NCI-H1694 (cell line): ENCODE measurements around the gene STUB1.

ENCODE experiments used
- DNase-seq: peaks from one replicate; lab custom pipeline; 2025; lab: John Stamatoyannopoulos, UW

The STUB1 gene

GRCh38 chr16:712740-713250 lies 32.6 kb downstream of the STUB1 start:
- peak; percentile 44 for DNase-seq

- DNase-seq: no peak
Observed at GRCh38 chr16:714079-714478, 33.9 kb downstream of the STUB1 start.

- peak; percentile 30 for DNase-seq
Observed at GRCh38 chr16:714558-715476, 34.6 kb downstream of the STUB1 start, which contains the start of gene METRN. Gene METRN, plus strand, starts transcription at chr16:715118. Its CDS starts 172 bp downstream, at chr16:715290.

GRCh38 chr16:715477-716199 lies 35.4 kb downstream of the STUB1 start:
- DNase-seq: no peak

- DNase-seq: no peak
Observed at GRCh38 chr16:716200-716568, 36.0 kb downstream of the STUB1 start.

GRCh38 chr16:716768-717325 lies 36.6 kb downstream of the STUB1 start:
- DNase-seq: no peak

GRCh38 chr16:717450-718245 lies 37.4 kb downstream of the STUB1 start:
- DNase-seq: no peak

- no peak for DNase-seq
Observed at GRCh38 chr16:718389-718788, 38.2 kb downstream of the STUB1 start.

GRCh38 chr16:718922-719321 lies 38.7 kb downstream of the STUB1 start:
- no peak for DNase-seq

GRCh38 chr16:719815-720446 lies 39.7 kb downstream of the STUB1 start:
- DNase-seq: no peak

- peak; percentile 73 for DNase-seq
Observed at GRCh38 chr16:720447-720989, 40.3 kb downstream of the STUB1 start.

- DNase-seq: no peak
Observed at GRCh38 chr16:720990-721764, 41.0 kb downstream of the STUB1 start, which contains the start of gene ANTKMT. Gene ANTKMT, plus strand, starts transcription at chr16:721146. Its CDS starts 129 bp downstream, at chr16:721275.

GRCh38 chr16:721765-722540 lies 41.7 kb downstream of the STUB1 start:
- no peak for DNase-seq

GRCh38 chr16:722835-723633 lies 42.8 kb downstream of the STUB1 start:
- no peak for DNase-seq

- DNase-seq: no peak
Observed at GRCh38 chr16:723695-724094, 43.5 kb downstream of the STUB1 start.

GRCh38 chr16:724188-725040 lies 44.2 kb downstream of the STUB1 start:
- DNase-seq: no peak

- DNase-seq: no peak
Observed at GRCh38 chr16:725041-725376, 44.8 kb downstream of the STUB1 start.
